CD4-positive, alpha-beta T cell treated with Interleukin-17A for 4 hours (primary cell): Measurements from ENCODE around the gene WNT1.

Experiments used
- DNase-seq: peaks from one replicate; pipeline ENCODE4 v3.0.0-alpha.2; 2020; ENCODE audit warnings: mixed read lengths

WNT1 gene

DNA sequence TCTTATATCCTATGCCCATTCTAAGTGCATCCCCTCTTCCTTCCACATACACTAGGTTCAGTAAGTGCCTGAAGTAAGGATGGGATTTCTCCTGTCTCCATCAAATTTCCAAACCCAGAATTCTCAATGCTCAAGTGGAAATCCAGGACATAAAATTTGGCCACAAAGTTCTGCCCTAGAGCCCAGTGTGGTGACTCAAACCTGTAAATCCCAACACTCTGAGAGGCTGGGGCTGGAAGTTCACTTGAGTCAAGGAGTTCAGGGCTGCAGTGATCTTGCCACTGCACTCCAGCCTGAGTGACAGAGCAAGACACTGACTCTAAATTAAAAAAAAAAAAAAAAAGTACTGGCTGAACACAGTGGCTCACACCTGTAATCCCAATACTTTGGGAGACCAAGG, 16.3 kb upstream of the WNT1 start:
- DNase-seq: no peak

DNA sequence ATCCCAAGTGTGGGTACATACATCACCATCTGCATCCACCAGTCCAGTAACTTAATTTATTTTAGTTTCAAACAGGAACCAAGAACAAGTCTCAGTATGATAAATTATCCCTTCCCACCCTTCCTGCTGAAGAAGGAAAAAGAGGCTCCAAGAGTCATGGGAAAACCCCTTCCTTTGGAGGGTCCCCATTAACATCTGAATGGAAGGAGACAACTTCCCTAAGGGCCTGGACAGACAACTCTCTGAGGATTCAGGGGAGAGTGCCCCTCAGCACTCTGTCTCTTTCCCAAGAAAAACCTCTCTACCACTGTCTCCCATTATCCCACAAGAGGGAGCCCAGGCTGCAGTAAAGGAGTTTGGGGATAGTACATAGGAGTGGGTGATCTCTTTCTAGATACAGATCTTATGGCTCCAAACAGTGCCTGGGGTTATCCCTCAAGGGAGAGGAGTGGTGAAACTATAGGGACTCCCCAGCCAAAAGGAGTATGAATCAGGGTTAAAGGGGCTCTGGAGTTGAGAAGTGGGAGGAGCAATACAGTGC, 12.8 kb upstream of the WNT1 start:
- DNase-seq: no peak

DNA sequence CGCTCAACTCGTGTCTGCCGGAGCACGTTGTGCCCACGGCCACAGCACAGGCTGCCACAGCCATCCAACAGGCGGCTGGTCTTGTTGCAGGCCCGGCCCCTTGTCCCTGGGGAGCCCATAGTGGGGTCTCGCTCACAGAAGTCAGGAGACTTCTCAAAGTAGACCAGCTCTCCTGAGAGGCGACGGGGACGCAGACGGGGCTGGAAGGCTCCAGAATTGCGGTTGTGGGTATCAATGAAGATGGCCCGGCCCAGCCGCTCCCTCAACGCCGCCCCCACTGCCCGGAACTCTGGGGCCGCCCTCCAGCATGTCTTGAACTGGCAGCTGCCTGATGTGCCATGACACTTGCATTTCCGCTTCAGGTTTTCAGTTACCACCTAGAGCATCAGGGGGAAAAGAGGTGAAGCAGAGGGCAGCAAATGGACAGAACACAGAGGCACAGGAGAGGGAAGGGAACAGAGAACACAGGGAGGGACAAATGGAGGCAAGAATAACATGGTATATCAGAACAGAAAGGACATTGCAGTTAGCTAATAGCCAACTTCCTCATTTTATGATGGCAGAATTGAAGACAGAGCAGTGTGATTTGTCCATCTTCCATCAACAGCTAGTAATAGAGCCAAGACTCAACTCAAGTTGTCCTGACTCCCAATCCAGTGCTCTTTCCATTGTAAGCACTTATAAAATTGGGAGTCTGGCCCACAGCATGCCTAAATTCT, 11.8 kb upstream of the WNT1 start:
- no peak for DNase-seq

DNA sequence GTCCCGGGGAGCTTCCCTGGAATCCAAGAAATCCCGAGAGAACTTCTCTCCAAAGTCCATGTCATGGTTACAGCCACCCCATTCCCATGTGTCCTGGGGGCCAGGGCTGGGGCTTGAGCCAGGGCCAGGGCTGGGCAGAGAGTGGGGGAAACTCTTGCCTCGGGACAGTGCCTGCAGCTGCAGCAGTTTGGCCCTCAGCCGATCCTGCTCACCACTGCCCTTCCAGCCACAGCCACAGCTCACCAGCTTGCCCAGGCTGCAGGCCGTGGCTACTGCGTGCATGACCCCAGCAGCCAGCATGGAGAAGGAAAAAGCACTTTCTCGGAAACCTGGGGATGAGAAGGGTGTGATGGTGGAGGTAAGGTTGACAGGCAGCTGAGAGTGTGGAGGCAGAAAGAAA, 10.1 kb upstream of the WNT1 start:
- DNase-seq: no peak

DNA sequence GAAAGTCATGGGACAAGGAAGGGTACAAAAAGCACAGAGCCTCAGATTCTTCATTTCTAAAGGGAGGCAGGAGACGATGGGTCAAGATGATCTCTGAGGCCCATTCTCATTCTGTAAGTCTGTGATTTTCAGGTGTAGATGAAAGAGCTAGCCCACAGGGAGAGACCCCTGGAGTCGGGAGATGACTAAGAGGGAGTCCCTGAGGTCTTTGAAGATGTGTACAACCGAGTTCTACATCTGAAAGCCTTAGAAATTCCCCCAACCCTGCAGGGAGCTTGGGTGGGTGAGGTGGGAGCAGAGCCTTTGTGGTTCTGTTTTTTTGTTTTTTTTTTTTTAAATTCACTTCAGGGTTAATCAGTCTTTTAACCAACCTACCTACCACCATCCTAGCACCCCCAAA, 9.7 kb upstream of the WNT1 start:
- DNase-seq: no peak

DNA sequence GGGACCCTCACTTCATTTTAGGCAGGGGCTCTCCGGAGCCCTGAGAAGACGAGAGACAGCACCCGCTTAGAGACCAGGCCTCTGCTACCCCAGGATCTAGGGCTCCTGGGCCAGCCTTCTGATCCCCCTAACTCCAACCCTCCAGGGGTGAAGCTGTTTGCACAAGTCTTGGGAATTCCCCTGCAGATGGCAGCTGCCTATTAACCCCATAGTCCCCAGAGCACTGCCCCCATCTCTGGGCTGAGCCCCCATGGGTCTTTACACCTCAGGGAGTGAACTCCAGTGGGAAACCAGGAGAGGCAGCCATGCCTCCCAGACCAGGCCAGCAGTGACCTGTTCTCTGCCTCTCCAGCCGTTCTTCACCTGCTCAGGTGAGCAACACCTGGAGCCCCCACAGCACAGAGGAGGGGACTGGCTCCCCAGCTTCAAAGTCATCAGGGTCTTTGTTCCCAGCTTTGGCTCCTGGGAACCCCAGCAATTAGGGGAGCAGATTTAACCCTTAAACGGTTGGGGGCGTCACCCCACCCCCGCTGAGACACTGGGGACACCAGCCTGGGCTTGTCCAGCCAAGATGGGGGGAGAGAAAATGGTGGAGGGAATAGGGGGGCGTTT, 8.9 kb upstream of the WNT1 start:
- no peak for DNase-seq

DNA sequence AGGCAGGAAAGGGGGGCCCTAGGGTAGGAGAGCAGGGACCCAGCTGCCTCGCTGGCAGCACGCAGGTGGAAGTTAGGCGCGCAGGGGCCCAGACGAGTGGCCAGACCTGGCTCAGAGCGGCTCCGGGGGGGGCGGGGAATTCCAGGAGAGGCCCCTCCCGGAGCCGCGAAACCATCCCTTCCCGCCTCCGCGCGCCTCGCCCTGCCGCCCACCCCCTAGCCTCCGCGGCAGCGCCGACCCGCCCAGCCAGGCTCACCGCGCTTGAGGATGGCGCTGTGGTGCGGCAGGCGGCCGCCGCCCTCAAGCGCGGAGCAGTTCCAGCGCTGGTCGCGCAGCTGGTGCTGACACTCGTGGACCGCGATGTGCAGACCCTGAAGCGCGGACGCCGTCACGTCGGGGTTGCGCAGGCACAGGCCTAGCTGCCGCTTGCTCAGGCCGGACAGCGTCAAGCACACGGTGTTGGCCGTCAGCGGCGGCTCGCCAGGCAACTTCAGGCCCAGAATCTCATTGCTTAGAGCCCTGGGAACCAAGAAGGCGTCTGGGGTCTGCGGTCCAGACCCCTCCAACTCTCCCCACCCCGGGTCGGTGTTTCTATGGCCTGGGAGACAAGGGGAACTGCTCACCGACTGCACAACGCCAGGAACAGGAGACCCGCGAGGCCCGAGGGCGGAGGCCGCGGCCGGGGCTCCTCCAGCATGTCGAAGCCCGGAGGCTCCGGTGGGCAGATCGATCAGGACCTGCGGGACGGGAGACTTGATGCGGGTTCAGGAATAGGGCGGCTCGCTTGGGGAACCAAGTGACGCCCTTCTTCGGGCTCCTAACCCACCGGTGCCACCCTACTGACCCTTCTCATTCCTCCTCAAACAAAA, 8.1 kb upstream of the WNT1 start:
- peak; percentile 57 for DNase-seq

DNA sequence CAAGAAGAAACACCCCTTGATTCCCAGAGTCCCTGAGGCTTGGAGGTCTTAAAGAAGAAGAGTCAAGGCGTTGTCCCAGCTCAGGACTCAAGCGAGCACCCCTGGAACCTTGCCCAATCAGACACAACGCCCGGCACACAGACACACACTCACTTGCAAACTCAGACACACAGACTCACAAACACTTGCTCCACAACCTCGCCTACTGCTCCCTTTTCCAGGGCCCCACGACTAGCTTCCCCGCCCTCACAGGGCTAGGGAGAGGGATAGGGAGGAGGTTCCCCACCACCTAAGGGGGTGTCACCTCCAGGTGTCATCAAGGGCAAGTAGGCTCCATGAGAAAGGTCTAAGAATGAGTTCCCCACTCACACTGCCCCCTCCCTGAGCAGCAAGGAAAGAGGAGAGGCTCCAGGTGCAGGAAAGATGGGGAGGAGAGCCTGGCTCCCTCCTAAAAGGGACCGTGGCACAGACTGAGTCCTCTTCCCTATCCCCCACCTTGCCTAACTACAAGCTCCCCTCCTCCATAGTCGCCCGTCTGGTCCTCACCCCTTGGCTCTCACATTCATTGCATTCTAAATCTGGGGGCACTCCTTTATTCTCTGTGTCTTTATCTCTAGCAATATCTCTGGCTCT, 7.3 kb upstream of the WNT1 start:
- no peak for DNase-seq

DNA sequence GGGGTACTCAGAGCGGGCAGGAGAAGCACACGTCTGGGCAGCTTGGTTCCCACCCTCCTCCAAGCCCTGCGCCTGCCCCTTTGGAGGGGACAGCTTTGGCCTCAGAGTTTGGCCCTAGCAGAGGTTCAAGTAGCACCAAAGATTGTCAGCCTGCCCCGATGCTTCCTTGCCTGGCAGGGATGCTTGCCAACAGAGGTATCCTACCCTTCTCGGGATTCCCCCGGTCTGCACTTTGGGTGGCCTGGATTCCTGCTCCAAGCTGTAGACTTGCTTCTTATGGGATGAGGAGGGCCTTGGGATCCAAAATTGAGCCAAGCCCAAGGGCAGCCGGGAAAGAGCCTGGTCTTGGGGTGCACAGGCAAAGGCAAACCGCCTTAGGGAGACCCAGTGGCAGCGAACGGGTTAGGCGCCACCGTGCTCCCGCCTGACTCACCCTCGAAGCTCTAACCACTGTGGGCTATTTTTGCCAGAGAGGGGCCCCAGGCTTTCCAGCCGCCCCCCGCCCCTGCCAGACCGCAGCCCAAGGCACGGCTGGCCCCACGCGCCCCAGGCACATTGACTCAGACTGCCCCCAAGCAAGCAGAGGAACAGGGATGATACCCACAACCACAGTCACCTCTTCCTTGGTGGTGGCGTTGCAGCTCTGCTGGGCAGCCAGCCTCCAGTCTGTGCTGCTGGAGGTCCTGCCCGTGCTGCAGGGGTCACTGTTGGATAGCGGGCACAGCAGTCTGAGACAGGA, 5.7 kb upstream of the WNT1 start:
- no peak for DNase-seq

DNA sequence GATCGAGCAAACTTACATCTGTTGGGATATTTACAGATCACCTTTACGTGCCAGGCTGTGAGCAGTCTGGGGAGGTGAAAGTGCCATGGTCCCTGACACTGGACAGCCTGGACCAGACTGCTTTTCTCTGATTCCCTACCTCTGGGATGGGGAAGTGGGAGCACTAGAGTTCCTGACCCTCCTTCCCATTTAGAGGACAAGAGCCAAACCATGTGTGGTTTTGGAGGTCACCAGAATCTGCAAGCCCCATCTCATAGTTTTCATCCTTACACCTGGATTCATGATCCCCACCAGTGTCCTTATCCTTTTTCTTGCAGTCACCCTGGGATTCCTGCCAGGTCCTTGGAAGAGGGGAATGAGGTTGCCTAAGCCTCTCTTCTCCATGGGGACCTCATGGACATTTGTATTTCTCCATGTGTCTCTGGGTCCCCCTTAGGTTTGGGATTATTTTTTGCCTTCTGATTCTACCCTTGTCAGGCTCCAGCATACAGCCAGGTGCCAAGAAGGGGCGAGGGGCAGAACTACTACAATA, 5.1 kb upstream of the WNT1 start:
- no peak for DNase-seq

DNA sequence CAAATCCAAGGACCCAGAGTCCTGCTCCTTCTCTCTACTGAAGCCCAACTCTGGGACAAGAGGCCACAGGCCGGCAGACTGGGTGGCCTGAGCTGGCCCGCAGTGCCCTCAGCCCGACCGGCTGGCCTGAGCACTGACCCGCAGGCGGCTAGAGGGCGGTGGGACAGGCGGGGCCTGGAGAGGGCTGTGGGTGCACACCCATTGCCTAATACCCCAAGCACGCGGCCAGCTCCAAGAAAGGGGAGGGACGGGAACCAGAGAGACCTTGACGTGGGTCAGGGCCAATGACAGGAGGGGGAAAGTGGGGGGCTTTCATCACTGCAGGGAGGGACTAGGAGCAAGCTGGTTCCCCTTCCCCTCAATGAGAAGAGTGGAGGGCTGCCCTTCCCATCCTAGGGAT, 4.6 kb upstream of the WNT1 start:
- DNase-seq: no peak

DNA sequence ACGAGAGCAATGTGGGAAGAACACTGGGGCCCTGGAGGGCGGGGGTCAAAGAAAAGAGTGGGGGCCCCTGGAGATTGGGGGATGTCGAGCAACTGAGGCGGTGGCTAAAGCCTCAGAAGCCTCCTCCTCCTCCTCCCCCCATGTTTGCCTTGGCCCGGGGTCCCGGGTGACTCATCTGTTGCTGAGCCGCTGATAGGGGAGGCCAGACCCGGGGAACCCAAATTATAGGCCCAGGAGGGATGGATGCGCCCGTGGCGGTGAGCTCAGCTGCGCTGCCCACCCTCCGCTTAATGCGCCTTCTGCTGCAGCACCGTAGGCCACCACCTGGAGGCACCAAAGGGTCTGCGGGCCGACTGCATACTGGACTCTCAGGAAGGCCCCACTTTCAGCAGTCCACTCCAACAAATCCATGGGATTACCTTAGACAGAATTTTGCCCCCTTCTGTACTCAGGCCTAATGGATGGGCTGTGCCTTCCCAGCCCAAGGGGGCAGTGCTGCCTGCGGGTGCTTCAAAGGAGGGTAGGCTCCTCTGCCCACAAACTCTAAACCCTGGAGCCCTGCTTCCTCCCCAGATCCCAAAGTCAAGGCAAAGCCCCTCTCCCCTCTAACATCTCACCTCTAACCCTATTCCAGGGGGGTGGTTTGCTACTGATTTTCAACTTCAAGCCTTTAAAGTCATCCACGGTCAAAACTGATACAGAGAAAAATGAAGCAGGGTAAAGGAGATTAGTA, 4.0 kb upstream of the WNT1 start:
- DNase-seq: peak; percentile 56

DNA sequence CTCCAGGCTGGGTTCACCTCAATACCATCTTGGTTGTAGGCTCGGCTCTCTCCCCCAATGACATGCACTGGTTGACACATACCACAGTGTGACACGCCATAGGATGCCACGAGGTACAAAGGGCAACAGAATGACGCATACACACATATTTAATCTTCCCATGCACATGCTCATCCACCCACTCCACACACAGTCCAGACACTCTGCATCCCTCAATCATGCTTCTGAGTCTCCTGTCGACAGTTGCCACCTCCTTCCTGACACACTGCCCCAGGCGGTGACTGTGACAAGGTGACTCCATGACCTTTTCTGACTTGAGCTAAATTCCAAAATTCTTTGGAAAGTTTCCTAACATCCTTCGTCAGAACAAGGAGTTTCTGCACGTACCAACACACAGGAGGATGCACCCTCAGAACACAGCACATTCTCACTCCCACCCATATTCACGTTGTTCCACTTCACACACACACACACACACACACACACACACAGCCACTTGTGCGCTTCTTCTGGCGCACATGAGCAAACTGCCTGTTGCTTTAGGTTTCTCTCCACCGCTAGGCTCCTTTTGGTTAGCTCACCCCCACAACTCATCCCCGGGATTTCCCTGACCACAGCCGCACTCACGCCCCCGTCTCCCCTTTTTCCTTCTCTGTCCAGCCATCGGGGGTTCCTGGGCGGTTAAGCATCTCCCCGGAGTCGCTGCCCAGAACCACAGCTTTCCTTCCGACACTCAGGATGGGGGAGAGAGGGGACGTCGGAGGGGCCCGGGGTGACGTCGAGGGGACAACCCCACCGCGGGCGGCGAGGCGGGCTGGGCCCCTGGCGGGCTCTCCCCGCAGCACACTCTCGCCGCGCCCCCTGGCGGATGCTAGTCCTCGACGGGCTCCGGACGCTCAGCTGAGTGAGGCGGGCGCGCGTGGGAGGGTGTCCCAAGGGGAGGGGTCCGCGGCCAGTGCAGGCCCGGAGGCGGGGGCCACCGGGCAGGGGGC, 536 bp upstream of the WNT1 start:
- peak; percentile 88 for DNase-seq

DNA sequence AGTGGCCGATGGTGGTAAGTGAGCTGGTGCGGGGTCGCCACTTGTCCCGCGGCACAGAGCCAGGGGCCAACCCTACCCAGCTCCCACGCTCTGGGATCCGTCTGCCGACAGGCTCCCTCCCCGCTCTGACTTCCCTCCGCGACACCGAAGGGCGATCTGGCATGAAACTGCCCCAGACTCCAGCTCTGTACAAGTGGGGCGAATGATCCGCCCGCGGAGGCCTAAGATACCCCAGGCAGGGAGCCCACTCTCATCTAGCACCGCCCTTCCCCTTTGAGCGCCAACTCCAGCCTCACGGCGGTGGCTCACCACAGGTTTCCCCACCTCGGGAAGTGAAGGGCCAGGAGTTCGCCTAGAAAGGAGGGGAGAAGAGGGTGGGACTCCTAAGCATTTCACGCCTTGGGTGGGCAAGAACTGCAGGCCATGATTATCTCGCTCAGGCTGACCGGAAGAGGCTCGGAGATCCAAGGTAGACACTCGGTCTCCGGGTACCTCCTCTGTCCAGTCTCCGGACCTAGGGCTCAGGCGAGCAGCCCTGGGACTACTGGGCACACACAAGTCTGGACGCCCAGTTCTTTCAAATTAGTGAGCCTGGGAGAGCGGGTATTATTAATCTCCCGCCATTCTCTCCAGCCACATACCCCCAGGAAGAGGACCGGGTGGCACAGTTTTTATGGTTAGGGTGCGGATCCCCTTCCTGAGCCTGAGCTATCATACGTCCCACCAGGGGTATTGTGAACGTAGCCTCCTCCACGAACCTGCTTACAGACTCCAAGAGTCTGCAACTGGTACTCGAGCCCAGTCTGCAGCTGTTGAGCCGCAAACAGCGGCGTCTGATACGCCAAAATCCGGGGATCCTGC, 849 bp downstream of the WNT1 start:
- DNase-seq: peak; percentile 24

DNA sequence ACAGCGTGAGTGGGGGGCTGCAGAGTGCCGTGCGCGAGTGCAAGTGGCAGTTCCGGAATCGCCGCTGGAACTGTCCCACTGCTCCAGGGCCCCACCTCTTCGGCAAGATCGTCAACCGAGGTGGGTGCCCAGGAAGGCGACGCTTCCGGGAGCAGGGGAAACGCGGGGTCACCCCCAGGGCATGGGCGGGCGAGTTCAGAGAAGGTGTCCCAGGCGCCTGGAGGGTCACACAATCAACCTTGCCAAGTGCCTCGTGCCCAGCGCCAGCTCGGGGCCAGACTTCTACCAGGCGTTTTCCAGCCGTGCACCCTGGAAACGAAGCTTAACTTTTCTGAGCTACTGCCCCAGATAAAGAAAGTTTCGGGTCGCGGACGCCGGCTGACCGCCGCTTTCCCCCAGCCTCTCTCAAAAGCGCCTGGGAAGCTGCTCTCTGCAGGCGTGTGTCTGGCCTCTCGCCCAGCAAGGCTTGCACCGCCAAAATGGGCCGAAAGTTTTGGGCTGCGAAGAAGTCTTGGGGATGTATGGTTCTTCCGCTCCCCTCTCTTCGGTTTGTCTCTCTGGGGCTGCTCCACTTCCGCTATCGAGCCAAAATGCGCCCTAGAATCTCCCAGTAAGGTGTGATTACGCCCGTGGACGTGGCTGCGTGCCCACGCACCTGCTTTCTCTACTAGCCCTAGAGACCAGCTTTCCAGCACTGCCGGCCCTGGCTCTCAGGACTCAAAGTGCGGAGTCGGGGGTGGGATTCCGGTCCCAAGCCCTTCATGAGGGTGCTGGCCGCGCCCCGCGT, 1.7 kb downstream of the WNT1 start:
- peak; percentile 60 for DNase-seq

DNA sequence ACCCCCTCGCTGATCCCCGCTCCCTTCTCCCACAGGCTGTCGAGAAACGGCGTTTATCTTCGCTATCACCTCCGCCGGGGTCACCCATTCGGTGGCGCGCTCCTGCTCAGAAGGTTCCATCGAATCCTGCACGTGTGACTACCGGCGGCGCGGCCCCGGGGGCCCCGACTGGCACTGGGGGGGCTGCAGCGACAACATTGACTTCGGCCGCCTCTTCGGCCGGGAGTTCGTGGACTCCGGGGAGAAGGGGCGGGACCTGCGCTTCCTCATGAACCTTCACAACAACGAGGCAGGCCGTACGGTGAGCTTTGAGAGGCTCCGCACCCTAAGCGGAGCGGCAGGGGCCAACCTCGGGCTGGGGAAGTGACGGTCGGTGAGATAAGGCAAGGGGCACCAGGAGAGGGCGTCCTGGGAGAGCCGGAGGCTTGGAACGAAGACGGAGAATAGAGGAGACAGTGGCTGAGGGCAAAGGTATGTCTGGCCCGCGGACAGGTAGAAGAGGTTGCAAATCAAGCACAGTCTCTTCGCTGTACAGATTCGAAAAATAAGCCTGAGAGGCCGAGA, 2.3 kb downstream of the WNT1 start:
- DNase-seq: peak; percentile 54

DNA sequence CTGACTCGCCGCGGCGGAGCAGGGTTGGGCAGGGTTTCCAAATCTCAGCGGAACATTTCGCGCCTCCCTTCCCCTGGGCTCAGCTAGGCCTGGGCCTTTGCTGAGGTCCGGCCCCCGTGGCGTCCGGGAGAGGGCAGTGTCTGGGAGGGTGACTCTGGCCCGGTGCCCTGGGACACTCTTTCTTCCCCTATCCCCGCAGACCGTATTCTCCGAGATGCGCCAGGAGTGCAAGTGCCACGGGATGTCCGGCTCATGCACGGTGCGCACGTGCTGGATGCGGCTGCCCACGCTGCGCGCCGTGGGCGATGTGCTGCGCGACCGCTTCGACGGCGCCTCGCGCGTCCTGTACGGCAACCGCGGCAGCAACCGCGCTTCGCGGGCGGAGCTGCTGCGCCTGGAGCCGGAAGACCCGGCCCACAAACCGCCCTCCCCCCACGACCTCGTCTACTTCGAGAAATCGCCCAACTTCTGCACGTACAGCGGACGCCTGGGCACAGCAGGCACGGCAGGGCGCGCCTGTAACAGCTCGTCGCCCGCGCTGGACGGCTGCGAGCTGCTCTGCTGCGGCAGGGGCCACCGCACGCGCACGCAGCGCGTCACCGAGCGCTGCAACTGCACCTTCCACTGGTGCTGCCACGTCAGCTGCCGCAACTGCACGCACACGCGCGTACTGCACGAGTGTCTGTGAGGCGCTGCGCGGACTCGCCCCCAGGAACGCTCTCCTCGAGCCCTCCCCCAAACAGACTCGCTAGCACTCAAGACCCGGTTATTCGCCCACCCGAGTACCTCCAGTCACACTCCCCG, 3.0 kb downstream of the WNT1 start:
- peak; percentile 71 for DNase-seq
